ENCODE data around the gene CDH2.

CDH2 gene

DNA sequence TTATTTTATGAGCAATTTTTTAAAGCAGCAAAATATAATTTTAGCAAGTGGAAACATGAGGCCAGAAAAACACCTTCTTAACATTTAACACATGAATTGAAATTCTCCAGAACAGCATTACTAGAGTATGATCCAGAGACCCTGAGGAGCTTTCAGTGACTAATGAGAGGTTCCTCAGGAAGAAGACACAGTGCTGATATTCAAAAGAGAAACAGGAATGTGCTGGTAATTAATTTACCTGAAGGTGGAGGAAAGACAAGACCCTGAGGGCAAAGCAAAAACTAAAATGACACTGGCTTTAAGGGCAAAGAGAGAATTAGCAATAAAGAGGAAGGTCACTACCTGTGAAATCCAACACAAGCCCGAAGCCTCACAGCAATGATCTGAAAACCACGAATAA, 97.0 kb downstream of the CDH2 start:
- no peak for DNase-seq

DNA sequence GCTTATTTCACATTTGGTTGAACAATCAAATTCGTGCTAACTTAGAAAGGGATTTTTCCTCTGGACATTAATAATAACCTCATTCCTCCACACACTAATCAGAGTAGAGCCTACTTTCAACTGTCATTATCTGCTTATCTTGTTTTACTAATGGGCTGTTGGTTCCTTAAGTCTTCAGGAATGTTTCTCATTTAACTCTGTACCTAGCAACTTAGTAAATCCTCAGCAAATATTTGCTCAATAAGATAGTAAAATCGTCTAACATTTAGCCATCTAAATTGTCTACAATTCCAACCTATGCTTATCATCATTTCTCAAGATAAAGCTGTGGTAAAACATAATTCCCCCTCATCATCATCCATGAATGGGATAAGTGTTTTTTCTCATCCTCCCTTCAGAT, 98.1 kb downstream of the CDH2 start:
- DNase-seq = no peak

DNA sequence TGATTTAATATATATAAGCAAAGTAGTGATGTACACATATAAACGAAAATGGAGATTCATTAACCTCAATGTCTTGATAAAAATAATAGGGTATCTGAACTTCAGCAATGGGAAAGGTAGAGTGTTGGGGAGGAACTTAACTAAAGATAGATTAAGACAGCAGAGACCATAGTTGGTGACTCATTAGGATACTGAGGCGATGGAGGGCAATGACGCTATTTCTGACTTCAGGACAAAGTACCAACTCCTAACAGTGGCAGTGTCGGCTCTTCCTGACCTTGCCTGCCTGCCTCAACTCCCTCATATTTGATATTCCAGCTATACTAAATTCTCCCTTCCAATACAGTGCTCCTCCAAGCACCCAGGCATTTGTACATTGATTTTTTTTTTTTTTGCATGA, 98.6 kb downstream of the CDH2 start:
- no peak for DNase-seq

DNA sequence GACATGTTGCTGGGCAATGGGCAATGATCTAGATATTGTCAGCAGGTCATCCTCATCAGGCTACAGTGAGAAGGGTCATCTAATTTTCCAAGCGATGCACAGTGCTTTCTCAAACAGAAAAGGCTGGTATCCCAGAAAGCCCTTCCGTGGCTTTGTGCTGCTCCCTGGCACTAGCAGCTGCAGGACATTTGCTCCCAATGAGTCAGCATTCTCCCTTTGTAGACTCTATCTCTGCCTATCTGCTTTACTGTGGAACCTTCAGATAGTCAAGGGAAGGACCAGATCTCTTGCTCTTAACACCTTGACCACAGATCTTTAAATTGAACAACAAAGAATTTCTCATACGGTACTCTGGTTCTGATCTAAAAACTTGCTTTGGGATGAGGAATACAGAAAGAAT, 101.4 kb downstream of the CDH2 start:
- no peak for DNase-seq

DNA sequence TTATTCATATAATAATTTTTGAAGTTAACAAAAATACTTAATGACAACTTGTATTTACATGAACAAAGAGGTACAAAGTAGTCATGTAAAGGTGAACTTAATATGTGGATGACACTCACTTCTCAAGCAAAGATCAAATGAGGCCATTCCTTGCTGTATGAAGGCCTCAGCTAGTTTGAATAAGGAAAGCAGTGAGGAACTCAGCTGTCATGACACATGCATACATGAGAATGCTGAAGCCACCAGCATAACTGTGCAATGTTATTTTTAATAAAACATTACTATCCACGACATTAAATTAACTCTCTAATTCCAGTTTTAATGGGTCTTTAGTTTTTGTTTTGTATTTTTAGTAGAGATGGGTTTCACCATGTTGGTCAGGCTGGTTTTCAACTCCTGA, 102.9 kb downstream of the CDH2 start:
- no peak for DNase-seq

DNA sequence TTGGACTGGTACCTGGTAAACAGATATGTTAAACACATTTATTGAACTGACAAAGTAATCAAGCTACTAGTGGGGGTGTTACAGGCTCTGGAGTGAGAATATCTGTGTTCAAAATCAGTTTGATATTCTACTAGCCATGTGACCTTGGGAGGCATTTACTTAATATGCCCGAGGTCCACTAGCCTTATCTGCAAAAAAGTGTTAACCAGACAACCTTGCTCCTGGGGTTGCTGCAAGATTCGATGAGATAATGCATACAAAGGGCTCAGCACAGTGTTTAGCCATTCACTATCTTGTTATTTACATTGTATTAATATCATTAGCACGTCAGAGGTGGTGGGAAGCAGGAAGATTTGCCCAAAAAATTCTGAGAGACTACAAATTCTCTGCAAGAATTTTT, 103.3 kb downstream of the CDH2 start:
- DNase-seq = no peak

DNA sequence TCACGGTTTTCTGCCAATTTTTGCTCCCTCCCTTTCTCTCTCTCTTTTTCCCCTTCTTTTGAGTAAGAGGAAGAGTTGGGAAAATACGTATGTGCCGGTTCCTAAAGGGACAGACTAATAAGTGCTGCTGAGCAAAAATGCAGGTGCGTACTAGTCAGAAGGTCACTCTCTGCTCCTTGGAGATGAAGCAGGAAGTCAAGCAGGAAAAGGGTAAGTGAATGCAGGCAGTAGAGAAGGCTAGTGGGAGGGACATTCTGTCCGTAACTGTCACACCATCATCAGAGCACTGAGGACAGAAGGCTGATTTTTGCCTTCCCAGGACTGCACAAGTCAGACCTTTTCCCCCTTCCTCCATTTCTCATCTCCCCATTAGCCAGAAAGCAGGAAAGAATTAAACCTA, 105.7 kb downstream of the CDH2 start:
- no peak for DNase-seq

DNA sequence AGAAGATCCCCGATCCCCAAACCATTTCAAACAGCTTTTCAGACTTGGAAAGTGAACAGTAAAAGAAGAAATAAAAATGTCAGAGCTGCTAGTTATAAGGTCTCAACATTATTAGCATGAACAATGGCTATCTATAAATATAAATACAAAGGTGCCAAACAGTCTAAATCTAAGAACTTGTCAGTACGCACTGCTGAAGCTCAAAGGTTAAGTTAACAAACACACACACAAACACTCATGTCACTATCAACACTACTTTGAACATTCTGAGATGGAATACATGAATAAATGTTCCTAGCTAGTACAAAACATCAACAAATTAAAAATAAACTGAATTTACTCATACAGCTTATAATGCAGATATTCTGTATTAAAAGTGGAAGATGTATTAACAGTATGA, 108.7 kb downstream of the CDH2 start:
- no peak for DNase-seq

DNA sequence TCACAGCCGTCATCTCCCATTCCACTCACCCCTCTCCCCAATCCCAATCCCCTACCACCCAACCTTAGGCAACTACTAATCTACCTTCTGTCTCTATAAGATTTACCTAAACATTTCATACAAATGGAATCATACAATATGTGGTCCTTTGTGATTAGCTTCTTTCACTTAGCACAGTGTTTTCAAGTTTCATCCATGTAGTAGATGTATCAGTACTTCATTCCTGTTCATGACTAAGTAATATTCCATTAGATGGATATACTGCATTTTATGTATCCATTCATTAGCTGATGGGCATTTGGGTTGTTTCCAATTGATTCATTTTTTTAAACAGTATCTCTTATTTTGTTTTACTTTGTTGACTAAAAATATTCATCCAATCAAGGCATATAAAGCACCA, 109.6 kb downstream of the CDH2 start:
- DNase-seq = no peak

DNA sequence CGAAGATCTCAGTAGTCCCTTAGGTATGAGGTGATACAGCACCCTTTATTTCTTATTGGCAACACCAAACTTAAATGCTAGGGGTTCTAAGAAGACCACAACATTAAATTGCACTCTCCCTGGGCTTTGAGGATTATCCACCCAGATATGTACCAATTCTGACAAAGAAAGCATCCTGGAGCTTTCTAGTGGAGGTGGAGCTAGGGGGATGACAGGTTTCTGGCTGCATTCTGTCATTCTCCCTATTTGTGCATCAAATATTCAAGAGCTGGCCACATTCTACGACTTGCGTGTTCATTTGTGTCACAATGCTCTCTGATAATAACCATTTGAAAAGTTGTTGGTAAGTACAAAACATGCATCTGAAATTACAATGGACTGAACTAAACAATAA, 111.1 kb downstream of the CDH2 start:
- no peak for DNase-seq

DNA sequence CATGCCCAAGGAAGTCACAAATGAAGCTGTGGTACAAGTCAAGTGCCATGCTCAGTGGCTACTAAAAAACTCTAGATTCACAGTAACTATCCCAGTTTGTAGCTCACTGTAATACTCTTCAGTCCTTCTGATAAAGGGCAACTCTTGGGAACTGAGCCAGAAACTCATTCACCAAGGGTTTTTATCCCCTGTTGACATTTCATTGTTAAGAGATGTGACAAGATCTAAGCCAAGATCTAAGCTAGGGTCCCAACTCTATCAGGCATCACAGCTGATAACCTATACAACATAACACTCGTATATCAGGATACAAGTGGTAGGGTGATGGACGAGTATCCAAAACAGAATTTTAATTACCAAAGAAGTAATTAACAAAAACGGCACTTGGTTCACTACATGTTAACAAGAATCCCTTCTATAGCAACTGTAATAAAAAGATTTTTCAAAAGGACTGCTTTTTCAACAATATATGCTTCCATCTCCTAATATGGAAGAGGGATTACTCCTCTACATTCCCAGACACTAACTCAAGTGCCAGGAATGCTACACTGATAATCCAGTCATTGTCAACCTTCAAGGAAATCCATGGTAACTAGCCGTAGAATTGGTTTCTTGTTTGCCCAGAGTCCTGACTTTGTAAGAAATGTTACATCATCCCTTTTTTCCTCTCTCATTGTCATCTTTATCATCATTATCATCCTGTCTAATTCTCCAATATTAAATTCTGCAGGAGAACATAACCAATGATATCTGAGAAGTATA, 111.7 kb downstream of the CDH2 start:
- no peak for DNase-seq

DNA sequence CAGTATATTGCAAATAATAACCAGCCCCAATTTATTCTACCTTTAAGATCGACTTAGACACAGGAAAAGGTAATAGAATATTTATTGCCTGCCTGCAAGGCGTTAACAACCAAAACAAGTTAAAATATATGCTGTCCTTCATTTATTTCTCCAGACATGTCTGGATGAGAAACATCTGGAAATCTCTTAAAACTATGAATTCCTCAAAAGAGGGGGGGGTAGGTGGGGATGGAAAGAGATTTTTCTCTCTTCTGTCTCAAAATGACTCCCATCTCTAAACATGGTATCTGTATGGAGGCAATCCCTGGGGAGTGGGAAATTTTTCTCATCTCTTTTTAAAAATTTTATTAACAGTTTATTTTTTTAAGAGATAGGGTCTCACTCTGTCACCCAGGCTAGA, 113.0 kb downstream of the CDH2 start:
- DNase-seq = no peak

DNA sequence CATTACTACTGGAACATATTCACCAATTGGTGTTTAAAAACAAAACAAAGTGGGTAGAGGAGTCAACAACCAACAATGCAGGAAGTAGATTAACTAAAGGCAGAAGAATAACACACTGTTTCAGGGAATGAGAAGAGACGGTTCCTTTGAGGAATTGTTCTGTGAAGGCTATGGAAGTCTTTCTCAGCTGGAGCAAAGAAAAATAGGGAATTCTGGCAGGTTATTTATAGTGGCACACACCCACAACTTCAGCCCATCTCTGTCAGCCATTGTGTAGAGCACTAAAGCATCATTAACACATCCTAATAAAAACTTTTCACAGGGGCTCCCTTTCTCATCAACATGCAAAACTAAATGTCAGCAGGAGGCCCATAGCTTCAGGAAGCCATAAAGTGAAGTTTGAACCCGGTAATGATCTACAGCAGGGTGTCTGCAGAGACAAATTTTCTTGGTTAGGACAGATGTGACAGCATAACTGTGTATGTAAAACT, 113.6 kb downstream of the CDH2 start:
- no peak for DNase-seq

DNA sequence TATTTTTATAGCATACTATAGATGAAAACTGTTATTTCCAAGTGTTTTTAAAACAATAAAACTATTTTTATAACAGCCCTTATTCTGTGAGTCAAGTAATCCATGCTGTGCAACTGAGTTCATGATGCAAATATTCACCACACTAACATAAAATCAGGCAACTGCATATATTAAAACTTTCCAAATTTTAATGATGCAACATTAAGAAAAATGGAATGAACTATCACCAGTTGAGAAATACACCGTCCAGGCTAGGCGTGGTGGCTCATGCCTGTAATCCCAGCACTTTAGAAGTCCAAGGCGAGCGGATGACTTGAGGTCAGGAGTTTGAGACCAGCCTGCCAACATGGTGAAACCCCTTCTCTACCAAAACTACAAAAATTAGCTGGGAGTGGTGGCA, 114.5 kb downstream of the CDH2 start:
- no peak for DNase-seq

DNA sequence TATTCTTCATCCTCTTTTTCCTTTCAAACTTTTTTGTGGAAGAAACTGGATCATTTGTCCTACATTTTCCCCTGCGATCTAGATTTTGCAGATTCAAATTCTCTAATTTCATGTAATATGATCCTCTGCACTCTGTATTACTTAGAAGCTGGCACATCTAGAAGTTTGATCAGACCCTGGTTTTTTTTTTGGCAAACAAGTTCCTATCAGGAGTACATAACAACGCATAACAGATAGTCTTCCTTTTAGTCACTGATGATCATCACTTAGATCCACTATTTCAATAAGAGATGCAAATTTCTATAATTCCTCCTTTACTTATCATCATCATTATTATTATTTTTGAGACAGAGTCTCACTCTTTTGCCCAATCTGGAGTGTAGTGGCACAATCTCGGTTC, 117.1 kb downstream of the CDH2 start:
- DNase-seq = no peak

DNA sequence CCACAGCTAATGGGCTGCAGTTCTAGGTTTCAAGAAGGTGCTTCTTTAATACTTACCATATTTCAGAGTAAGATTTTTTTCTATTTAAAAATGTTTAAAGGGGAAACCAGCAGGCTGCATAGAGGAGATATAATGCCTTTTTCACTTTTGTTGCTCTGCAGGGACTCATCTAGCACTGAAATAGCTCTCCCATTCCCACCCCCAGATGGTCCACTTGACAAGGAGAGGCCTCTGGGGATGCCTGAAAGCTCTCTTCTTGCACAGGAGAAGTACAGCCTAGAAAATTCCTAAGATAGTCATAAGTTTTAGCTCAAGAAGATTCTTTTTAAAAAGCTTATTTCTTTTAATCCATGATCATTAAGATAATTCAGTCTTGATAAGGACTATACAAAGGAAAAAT, 126.4 kb downstream of the CDH2 start:
- DNase-seq = peak; percentile 0 to 4

DNA sequence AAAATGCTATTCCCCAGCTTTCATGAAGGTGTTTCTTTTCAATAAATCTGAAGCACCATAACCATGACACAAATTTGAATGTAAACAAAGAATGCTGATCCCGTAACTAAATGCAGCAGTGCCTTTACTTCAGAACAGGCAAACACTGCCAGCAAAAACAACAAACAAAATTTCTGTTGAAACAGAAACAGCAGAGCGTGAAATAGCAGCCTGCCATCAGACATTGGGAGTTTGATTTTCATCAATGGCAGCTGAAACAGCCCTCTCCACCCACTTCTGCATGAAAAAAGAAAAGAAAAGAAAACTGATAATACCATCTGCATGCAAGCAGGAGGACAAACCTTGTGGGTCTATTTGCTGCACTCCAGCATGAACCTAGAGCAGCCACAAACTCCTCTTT, 128.3 kb downstream of the CDH2 start:
- no peak for DNase-seq

DNA sequence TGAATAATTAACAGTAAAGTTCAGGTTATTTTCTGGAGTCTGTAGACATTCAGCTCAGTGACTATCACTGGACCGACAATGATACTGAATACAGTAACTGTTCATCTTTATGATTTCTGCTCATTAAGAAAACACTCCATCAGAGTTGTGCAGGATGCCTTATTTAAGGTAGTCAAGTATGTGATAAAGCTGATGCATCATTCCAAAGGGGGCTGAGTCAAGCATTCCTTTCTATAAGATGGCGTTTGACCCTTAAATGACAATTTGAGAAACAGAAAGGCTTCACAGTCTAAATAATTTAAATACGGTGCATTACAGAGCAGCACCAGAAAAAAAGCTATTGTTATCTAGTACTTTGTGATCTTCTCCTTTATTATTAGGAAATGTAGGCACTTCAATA, 131.1 kb downstream of the CDH2 start:
- no peak for DNase-seq

DNA sequence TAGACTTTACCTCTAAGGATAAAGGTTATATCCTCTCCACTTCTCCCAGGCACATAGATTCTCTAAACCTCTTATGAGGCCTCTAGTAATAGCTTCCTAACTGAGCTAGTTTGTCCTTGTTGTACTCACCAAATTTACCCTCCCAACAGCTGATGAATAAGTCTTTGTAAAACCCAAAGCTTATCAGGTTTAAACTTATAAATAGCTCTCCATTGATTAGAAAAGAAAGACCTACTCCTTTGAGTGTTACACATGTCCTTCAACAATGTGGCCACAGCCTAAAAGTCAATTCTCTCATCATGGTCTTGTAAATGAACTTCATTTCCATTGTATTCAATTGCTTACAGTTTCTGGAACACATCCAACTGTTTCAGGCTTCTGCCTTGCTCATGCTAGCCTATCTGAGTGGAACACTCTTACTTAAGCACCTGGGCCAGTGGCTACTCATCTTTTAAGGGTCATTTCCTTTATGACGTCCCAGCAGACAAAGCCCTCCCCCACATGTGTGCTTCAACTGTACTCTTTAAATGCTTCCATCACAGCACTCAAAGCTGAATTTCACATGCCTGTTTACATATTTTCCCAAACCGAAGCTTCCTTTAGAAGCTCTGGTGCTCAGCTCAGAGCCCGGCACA, 131.6 kb downstream of the CDH2 start:
- DNase-seq = peak; percentile 48 to 85

DNA sequence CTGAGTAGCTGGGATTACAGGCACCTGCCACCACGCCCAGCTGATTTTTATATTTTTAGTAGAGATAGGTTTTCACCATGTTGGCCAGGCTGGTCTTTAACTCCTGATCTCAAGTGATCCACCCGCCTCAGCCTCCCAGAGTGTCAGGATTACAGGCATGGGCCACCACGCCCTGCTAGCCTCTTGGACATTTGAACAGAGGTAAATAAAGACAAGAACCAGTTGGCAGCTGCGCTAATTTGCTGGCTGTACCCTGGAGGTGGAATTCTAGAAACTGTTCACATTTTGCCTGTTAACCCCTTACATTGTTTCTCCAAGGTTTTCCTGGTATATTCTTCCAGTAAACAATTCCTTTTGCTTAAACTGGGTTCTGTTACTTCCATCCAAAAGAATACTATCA, 132.9 kb downstream of the CDH2 start:
- DNase-seq = no peak

DNA sequence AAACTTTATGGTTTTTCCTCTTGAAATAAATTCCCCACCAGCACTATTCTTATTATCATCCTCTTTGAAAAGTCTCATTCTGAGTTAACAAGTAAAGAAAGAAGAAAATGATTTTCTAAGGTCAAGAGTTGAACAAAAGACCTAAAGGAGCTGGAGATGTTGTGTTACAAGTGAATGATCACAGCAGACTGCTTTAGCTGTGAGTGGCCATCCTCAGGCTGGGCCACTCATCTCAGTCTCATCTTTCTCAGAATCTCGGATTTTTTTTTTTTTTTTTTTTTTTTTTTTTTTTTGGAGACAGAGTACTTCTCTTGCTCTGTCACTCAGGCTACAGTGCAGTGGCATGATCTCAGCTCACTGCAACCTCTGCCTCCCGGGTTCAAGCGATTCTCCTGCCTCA, 133.3 kb downstream of the CDH2 start:
- DNase-seq = no peak

DNA sequence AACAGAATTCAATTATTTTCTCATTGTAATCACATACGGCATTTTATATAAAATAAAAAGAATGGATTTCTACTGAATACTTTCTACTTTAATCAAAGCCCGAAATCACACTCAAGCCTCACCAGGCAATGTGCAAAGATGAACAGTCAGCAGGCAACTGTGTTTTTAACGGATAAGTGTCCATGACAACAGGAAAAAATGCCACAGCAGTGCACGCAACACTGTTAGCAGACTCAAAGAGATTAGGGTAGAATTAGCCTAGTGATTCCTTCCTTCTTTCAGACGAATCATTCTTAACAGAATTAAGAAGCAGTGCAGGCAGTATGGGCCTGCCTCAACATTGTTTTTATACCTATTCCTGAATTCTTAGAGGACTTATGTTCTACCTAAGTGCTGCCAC, 135.6 kb downstream of the CDH2 start:
- no peak for DNase-seq

DNA sequence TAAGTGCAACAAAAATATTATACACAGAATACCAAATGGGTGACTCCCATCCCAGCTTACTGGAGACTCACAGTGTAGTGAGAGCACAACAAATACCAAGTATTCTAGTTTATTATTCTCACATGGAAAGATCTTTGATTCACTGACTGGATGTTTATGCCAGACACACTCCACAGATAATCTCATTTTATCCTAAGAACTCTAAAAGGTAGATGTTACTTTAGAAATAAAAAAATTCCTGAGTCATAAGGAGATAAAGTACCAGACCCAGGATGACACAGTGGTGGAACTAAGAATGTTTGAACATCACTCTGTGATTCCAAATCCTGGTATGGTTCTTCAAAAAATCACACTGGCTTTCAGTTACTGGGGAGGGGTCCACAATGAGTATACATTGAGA, 136.2 kb downstream of the CDH2 start:
- DNase-seq = no peak

DNA sequence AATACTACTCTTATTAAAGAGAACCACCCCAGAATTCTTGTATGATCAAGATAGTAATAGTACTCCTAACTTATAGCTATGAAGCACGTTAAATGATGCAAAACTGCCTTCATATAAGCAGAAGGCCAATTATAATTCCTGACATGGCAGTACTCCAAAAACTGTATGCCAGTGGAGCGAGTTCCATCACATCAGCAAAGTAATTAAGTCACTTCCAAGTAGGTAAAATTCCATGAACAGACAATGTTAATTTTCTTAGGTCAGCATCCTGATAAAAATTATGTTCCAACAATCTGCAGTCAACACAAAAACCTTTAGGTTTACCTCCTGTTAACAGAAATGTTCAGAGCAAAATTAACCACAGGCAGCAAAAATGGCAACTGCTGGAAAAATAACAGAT, 136.7 kb downstream of the CDH2 start:
- DNase-seq = no peak

DNA sequence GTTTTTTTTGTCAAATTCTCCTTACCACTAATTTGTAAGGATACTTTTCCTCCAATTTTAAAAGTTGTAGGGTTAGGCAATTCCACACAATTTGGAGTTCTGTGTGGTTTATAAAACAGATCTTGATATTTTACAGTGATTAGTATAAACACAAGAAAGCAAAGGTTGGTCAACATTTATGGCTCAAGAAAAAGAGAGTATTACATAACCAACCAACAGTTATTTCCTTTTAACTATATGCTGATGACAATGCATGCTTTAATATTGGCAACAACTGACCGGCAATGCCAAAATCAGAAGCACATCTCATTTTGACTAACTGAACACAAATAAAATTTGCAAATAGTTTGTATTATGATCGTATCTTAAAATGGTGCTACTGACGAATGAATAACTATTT, 137.2 kb downstream of the CDH2 start:
- DNase-seq = no peak
